ENCODE data around the gene COL6A2. TPM values are rescaled to one million over a fixed set of nuclear protein-coding genes. Genes with fewer than 3 reads are reported as not detected.
A peak's percentile ranks its signal among the peaks of the same experiment; 100 is the strongest.

COL6A2 gene
- total RNA-seq, 4 donors from 2014 or later: 942 to 1,525 (median 1,202) TPM

DNA sequence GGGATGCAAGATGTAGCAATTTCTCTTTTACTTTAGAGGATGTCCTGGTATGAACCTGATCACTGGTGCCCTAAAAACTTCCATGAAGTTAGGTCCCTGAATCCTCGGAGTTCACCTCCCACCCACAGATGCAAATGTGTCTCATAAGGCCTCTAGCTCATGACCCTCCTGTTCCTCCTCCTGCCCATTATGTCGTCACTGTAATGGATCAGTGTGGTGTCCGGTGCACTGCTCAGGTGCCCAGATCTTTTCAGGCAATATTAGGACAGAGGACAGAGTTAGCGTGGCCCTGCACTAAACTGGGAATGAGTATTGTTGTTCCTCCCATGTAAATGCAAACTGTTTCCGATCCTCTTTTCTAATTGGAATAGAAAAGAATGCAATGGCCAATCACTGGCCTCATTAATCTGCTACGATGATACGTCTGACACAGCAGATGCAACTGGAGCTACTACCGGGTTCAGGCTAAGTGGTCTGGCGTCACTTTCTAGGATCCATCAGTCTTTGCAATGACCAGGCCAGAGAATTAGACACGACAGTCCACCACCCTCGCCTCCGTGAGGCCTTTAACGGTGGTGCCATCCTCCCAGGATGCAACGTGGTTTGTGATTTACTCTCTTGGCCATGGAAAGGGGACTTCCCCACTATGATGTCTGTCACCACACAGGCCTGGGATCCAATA is 3.4 kb upstream of the COL6A2 start:
- Histone ChIP-seq H3K9me3 (no peaks in the 10 kb centered on the region), H3K27ac (replicated peaks in 1 of 4) (peak overlapping the region; percentile 99 to 100 (median 99)), H3K4me1 (peaks cover 28 to 71% (median 68%) of the 10 kb centered on the region in 4 donors), H3K27me3 (peaks cover 0 to 8% (median 0%) of the 10 kb centered on the region in 4 donors), H3K36me3 (no peaks in the 10 kb centered on the region), H3K4me3 (no peak overlapping the region)
- intact Hi-C loops (cut with DNase I): no loop called here
- WGBS: 78% methylated on average over 11 of the region's 14 CpGs
- DNase-seq (ENCODE audit: extremely low spot score): peak; percentile 74
- TF ChIP-seq POLR2AphosphoS5 (IDR thresholded peaks at IDR 0.05): no peak
- no peak for TF ChIP-seq POLR2A (IDR thresholded peaks at IDR 0.05; ENCODE audit: low read depth)
- TF ChIP-seq, protein P1, sequence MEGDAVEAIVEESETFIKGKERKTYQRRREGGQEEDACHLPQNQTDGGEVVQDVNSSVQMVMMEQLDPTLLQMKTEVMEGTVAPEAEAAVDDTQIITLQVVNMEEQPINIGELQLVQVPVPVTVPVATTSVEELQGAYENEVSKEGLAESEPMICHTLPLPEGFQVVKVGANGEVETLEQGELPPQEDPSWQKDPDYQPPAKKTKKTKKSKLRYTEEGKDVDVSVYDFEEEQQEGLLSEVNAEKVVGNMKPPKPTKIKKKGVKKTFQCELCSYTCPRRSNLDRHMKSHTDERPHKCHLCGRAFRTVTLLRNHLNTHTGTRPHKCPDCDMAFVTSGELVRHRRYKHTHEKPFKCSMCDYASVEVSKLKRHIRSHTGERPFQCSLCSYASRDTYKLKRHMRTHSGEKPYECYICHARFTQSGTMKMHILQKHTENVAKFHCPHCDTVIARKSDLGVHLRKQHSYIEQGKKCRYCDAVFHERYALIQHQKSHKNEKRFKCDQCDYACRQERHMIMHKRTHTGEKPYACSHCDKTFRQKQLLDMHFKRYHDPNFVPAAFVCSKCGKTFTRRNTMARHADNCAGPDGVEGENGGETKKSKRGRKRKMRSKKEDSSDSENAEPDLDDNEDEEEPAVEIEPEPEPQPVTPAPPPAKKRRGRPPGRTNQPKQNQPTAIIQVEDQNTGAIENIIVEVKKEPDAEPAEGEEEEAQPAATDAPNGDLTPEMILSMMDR (IDR thresholded peaks at IDR 0.05): no peak
- TF ChIP-seq EP300 (IDR thresholded peaks at IDR 0.05): no peak

DNA sequence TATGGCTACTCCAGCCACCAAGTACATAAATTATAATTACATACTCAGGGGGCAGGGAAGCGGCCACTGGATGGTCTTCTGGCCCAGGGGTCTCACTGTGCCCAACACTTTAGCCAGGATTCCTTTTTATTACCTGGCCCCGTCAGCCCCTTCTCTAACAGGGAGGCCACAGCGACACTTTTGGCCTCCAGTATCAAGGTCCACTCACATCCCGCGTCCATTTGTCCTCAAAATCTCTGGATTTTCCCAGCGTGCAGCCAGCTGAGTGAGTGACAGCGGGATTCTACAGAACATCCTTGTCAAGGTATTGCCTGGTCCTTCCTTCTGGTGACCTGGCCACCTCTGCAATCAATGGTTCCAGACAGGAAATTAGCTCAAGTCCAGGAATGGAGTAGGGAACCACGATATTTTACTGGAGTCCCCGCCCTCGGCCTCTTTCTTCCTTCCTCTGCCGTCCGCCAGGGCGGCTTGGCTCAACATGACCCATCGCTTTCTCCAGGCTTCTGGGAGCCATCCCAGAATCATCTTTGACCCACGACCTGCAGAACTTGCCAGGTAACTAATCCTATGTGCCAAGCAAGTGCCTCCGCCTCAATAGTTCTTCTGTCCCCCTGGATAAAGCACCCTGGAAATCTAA is 2.7 kb upstream of the COL6A2 start:
- TF ChIP-seq, protein P1 (IDR thresholded peaks at IDR 0.05): no peak
- TF ChIP-seq POLR2A (IDR thresholded peaks at IDR 0.05; ENCODE audit: low read depth) (no peak), EP300 (IDR thresholded peaks at IDR 0.05) (no peak), POLR2AphosphoS5 (IDR thresholded peaks at IDR 0.05) (no peak)
- peaks cover 30 to 76% (median 73%) of the 10 kb centered on the region in 4 donors for H3K4me1 ChIP-seq
- peak overlapping the region; percentile 99 to 100 (median 99) for H3K27ac ChIP-seq (replicated peaks in 1 of 4)
- no peaks in the 10 kb centered on the region for H3K36me3 ChIP-seq
- peaks cover 0 to 8% (median 0%) of the 10 kb centered on the region in 4 donors for H3K27me3 ChIP-seq
- intact Hi-C loops (cut with DNase I): no loop called here
- peak; percentile 92 for DNase-seq (ENCODE audit: extremely low spot score)
- H3K4me3 ChIP-seq: no peak overlapping the region
- 64% methylated on average over 15 of the region's 16 CpGs for WGBS
- H3K9me3 ChIP-seq: no peaks in the 10 kb centered on the region

DNA sequence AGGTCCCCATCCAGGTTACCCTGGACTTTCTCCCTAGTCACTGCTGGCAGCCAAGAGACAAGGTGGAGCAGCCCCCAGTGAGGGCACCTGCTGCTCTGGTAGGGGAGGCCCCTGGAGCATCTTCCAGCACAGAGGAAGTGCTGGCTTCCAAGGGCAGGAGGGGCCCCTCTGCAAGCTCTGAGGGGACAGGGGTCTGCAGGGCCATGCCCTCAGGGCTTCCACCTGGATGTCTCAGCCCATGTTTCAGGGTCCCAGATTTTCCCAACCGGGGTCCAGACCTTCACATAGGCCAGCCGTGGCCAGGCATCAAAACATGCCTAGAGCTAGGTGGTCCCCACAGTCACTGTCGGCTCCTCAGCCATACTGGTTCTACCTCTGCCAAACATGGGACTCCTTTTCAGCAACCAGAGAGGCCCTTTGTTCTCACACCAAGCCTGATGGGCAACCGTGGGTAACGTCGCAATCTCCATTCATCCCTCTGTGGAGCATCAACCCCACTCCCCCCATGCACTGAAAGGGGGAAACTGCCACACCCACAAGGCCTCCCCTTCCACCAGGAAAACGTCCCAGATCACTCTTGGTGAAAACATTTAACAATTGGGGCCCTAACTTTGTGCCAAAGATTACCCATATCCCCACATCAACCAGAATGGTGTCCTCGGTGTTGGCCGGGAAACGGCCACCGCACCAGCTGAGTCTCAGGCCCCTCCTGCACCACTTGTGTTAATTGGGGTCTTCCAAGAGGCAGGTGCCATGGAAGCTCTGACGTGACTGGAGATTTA is 1.9 kb upstream of the COL6A2 start:
- Histone ChIP-seq H3K36me3 (no peaks in the 10 kb centered on the region), H3K9me3 (no peaks in the 10 kb centered on the region), H3K4me3 (no peak overlapping the region), H3K4me1 (peaks cover 30 to 84% (median 80%) of the 10 kb centered on the region in 4 donors), H3K27me3 (peaks cover 0 to 8% (median 0%) of the 10 kb centered on the region in 4 donors), H3K27ac (replicated peaks in 1 of 4) (peak overlapping the region; percentile 99 to 100 (median 99))
- no peak for DNase-seq (ENCODE audit: extremely low spot score)
- TF ChIP-seq, protein P1 (IDR thresholded peaks at IDR 0.05): no peak
- TF ChIP-seq POLR2AphosphoS5 (IDR thresholded peaks at IDR 0.05) (no peak), POLR2A (IDR thresholded peaks at IDR 0.05; ENCODE audit: low read depth) (no peak), EP300 (IDR thresholded peaks at IDR 0.05) (no peak)
- intact Hi-C loops (cut with DNase I): no loop called here
- WGBS: 98% methylated on average over 11 of the region's 12 CpGs

DNA sequence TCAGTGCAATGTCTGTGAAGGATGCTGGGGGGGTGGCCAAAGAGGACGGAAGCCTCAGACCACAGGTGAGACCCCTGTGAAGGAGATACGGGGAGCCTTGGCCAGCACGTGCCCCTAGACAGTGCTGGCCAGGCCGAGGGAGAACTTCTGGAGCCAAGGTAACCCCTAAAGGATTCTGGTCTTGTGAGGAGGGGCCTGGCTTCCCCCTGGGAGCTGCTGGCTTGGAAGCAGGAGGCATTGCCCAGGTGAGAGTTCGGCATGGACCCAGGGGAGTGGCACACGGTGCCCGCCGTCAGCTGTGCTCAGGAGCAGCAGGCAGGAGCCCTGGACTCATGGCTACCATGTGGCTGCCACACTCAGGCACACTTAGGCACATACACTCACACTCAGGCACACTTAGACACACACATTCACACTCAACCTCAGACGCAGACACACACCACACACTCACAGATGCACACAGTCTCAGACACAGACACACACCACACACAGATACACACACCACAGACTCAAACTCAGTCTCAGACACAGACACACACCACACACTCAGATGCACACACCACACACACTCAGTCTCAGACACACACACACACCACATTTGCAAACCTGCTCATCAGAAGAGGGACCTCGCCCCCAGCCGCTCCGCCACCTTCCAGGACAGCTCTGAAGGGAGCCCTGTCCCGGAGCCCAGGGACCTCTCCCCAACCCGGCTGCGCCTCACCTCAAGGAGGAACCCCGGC is 1.1 kb upstream of the COL6A2 start:
- no peak for TF ChIP-seq POLR2A (IDR thresholded peaks at IDR 0.05; ENCODE audit: low read depth)
- TF ChIP-seq EP300 (IDR thresholded peaks at IDR 0.05): no peak
- TF ChIP-seq, protein P1 (IDR thresholded peaks at IDR 0.05): no peak
- TF ChIP-seq POLR2AphosphoS5 (IDR thresholded peaks at IDR 0.05): no peak
- Histone ChIP-seq H3K4me3 (peak overlapping the region; percentile 81 to 97 (median 94)), H3K36me3 (no peaks in the 10 kb centered on the region), H3K27ac (replicated peaks in 1 of 4) (peak overlapping the region; percentile 99 to 100 (median 99)), H3K9me3 (peaks cover 0 to under 1% (median 0%) of the 10 kb centered on the region in 4 donors), H3K27me3 (peaks cover 0 to 8% (median 0%) of the 10 kb centered on the region in 4 donors), H3K4me1 (peaks cover 26 to 81% (median 79%) of the 10 kb centered on the region in 4 donors)
- peak; percentile 92 for DNase-seq (ENCODE audit: extremely low spot score)
- intact Hi-C loops (cut with DNase I): no loop called here
- 59% methylated on average over 14 of the region's 16 CpGs for WGBS

All from esophagus muscularis mucosa (tissue), 4 donors.